HG03060 (cell line): ENCODE results near the gene ARHGAP20.
"Not testable (repeated sequence)": the region's sequence is repeated elsewhere in the genome, so short reads cannot be mapped to it uniquely, and the experiment has no call there.

Experiments used
- ATAC-seq: cut with Tn5 transposase; IDR thresholded peaks from one replicate; pipeline ENCODE4 v1.9.1; 2021; ENCODE audit warnings: low read depth, moderate number of reproducible peaks; ENCODE audit not compliant: unreplicated experiment

ARHGAP20 gene

GRCh38 chr11:110621826-110622225 lies 90.4 kb downstream of the ARHGAP20 start:
- no peak for ATAC-seq

GRCh38 chr11:110619366-110619765 lies 92.9 kb downstream of the ARHGAP20 start:
- not testable (repeated sequence) for ATAC-seq

DNA sequence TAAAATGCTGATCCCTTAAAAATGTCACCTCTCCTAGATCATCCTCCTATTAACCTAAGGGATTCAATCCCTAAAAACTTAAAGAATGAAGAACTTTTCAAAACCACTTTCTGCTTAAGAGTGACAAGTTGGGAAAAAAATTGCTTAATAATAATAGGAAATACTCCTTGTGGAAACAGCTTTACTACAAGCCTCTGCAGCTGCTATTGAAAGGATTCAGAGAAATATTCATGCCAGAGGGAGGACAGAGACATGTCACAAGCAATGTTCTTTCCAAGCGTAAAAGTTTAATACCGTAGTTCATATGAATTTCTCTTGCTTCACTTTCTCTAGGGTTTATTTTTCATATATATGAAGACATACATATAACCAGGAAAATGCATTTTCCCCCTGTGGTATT lies 98.2 kb downstream of the ARHGAP20 start:
- no peak for ATAC-seq

- no peak for ATAC-seq
Measured at GRCh38 chr11:110613197-110613918, 98.9 kb downstream of the ARHGAP20 start.

- no peak for ATAC-seq
Measured at GRCh38 chr11:110606415-110606814, 105.8 kb downstream of the ARHGAP20 start.

GRCh38 chr11:110601936-110602335 lies 110.3 kb downstream of the ARHGAP20 start:
- ATAC-seq = no peak

DNA sequence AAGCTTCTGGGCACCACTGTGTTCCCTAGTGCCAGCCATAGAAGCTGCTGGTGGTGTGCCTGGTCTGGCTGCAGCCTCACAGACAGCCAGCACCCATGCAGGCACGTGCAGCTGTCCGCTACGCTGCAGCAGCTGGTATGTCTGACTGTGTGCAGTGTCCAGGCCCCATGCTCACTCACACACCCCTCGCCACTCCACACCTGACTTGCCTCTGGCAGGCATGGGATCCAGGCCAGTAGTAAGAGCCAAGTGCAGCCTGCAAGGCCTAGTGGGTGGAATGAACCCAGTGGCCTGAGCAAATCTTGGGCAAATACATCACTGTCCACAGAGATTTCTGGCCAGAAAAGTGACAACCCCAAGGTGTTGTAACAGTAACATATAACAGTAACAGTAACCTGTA lies 111.9 kb downstream of the ARHGAP20 start:
- ATAC-seq = no peak

DNA sequence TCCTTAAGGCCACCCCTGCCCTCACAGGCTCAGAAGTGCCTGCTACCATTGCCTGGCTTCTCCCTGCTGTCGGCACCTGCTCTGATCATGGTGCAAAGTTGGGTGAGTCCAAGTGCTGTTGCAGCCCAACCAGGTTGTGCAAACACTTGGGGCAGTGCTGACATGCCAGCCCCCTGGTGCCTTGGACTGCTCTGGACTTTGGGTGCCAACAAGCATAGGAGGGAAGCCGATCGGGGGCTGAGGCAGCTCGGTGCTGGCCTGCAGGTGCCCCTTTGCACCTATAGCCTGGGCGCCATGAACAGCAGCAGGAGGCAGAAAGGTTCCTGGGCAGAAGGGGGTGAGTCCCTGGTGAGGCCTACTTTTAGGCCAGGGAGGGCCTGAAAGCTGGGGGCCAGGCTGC lies 113.0 kb downstream of the ARHGAP20 start:
- no peak for ATAC-seq

DNA sequence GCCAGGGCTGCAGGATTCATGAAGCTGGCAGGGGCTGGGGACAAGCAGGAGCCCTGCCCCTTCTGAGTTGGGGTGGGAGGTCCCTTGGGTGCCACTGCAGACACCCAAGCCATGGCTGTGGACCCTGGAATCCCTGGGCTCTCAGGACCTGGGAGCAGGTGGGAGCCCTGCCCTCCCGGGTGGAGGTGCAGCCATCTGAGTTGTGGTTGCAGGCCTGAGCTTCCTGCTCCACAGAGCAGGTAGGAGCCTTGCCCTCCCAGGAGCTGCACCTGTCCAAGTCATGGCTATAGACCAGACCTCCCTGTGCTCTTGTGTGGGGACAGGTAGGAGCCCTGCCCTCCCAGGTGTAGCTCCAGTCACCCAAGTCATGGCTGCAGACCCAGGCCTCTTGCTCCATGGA lies 113.5 kb downstream of the ARHGAP20 start:
- ATAC-seq = no peak

- ATAC-seq = no peak
Measured at GRCh38 chr11:110587972-110588371, 124.3 kb downstream of the ARHGAP20 start.

- ATAC-seq = no peak
Measured at GRCh38 chr11:110587129-110587528, 125.1 kb downstream of the ARHGAP20 start.

DNA sequence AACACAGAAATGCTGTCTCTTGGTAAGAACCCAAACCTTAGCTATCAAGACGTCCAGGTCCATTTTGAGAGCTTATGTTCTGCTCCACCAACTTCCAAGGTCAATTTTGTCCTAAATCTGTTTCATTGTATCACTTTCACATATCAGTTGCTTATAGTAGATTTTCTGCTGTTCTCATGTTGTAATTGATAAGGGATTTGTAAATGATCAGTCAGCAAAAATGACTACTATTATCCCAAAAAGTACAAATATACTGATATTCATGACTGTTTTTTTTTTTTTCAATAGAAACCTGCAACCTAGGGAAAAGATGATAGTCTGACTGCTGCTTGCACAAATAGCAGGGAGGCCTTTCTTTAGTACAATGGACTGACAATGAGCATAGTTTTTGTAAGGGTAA lies 128.1 kb downstream of the ARHGAP20 start:
- no peak for ATAC-seq

GRCh38 chr11:110582728-110583432 lies 129.4 kb downstream of the ARHGAP20 start:
- ATAC-seq = no peak

DNA sequence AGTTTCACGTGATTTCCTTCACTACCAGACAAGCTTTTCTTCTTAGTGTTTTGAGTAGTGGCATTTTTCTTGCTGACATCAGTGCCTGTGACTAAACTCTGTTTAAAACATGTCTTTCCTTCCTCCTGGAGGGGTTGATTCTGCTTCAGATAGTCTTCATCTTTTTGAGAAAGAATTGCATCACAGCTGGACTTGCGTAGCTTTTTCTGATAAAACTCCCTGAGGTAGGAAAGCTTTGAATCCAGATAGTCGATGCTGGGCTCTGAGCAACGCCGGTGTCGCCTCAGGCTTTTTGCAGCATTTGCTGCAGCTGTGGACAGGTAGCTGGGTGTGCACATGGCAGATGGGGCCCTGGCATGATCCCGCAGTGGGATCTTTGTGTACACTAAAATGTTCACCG lies 131.7 kb downstream of the ARHGAP20 start:
- ATAC-seq = no peak

DNA sequence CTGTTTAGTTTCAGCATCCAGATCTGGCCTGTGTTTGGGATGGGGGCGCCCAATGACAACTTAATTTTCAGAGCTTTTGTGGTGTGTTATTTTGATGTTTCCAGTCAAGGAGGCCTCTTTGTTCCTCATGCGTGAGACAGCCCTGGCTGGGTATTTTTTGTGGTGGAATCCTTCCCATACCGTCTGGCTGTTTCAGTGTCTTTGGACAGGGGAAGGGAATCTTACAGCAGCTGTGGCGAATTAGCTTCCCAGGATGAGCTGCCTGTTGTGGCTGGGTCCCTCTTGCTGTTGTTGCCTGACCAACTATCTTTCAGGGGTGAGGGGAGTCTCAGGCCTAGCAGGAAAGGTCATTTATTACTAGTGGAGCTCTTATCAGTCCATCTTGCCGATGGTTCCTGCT lies 138.8 kb downstream of the ARHGAP20 start:
- ATAC-seq = no peak

DNA sequence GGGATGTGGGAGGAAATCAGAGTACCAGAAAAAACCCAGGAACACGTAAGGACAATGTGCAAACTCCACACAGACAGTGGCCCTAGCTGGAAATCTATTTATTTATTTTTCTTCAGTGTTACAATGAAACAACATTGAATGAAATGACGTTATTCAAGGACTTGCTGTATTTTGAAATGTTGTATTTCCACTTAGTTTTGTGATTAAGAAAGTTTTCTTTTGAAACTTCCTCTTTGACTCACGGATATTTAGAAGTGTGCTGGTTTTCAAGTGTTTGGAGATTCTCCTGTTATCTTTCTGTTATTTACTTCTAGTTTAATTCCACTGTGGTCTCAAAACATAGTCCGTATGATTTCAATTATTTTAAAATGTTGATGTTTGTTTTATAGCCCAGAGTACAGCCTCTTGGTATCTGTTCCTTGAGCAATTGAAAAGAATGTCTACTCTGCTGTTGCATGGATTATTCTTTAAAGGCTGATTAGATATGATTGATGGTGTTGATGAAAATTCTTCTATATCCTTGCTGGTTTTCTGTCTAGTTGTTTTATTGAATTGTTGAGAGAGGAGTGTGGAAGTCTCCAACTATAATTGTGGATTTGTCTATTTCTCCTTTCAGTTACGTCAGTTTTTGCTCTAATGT lies 141.0 kb downstream of the ARHGAP20 start:
- ATAC-seq = no peak

- no peak for ATAC-seq
Measured at GRCh38 chr11:110566577-110566976, 145.7 kb downstream of the ARHGAP20 start.

DNA sequence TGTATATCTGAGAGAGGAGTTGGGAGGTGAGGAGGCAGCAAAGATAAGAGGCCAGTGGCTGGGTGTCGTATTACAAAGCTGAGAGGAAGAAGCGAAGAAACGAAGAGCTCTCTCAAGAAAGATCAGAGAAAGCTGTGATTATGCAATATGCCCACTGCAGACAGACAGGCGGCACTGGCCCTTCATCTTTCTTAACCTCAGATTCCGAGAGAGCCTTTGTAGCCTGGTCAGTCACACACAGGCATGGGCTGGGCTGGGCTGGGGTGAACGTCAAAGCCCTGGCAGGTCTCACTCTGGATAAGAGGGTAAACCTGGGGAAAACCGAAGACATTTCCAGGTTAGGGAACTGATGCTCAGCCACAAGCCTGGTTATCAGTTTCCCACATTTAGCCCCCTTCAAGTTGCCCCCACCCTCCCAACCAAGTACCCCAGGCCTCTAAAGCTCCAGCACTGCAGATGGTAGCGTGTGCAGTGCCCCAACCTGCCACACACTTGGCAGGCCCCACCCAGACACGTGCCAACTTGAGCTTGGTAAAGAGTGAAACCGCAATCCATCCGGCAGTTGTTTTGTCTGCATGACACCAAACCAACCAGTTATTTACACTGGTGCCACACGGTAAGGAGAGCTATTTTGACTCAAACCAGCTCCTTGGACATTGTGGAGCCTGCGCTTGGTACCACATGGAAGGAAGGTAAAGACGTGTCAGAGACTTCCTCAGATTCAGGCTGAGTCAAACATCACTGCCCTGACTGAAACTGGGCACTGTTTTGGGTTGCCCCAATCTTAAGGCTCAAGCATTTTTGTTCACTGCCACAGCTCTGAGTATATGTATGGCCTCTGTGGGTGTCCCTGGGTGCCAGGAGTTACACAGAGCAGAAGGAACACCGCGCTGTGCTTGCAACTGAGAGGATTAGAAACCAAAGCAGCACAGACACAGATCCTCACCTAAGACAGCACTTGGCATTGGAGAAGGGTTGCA lies 146.6 kb downstream of the ARHGAP20 start:
- ATAC-seq = no peak

DNA sequence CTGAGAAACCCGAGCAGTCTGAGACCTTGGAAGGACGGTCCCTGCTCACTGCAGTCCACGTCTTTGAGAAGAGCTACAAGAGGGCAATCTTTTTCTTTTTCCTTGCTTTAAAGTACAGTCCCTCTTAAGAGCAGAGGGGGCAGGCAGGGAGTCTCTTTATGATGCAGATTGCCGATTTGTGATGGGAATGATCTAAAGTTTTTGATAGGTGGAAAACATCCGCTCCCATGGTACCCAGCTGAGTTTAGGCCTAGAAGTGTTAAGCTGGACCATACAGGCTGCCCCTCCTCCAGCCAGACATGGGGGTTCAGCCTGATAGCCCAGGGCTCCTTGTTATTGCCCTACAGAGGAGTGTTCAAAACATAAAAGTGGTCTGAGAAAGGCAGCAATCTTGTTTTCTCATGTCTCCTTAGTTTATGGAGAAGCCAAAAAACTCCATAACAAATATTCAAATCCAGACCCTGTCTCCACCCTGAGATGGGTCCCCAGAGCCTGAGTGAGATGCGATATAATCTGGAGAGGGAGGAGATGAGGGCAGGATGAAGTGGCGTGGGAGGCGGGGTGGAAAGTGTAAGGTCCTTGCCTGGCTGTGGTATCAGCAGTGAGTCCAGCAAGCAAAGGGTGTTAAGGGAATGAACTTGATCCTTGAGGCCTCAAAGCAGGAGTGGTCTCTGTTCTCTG lies 147.4 kb downstream of the ARHGAP20 start:
- ATAC-seq = no peak

GRCh38 chr11:110544779-110545178 lies 167.5 kb downstream of the ARHGAP20 start:
- ATAC-seq = no peak
